ENCODE results near the gene RARA.

Gene RARA

GRCh38 chr17:40358323-40359038 is 49.5 kb downstream of the RARA start (continued):
- no peak for TF ChIP-seq ZNF18 (tag by site-specific recombination; IDR thresholded peaks at IDR 0.05)
- TF ChIP-seq GLIS1 (tag by site-specific recombination; IDR thresholded peaks at IDR 0.05): peak; percentile 63
- no peak for TF ChIP-seq KLF17 (tag by site-specific recombination; IDR thresholded peaks at IDR 0.05)
- TF ChIP-seq AEBP2 (tag by site-specific recombination; IDR thresholded peaks at IDR 0.05; ENCODE audit: borderline replicate concordance): no peak
- no peak for TF ChIP-seq ZNF518A (tag by site-specific recombination; conservative IDR thresholded peaks at IDR 0.05; ENCODE audit: low read depth)
- TF ChIP-seq ZNF140 (tag by site-specific recombination; IDR thresholded peaks at IDR 0.05): no peak
- TF ChIP-seq ZNF335 (tag by site-specific recombination; conservative IDR thresholded peaks at IDR 0.05): no peak; the same call in 1 of the 2 replicates
- no peak for TF ChIP-seq ZNF610 (tag by site-specific recombination; IDR thresholded peaks at IDR 0.05; ENCODE audit: borderline replicate concordance)
- TF ChIP-seq EGR2 (tag by site-specific recombination; IDR thresholded peaks at IDR 0.05; ENCODE audit: low read depth): no peak
- no peak; the same call in 1 of the 2 replicates for TF ChIP-seq ZSCAN30 (tag by site-specific recombination; IDR thresholded peaks at IDR 0.05)
- no peak for TF ChIP-seq ZNF571 (tag by site-specific recombination; IDR thresholded peaks at IDR 0.05)
- TF ChIP-seq ZNF146 (tag by site-specific recombination; IDR thresholded peaks at IDR 0.05): no peak
- no peak for TF ChIP-seq ZBTB11 (tag by site-specific recombination; conservative IDR thresholded peaks at IDR 0.05; ENCODE audit: low read depth)
- no peak for TF ChIP-seq ZNF548 (tag by site-specific recombination; IDR thresholded peaks at IDR 0.05)
- TF ChIP-seq ZBTB17 (tag by site-specific recombination; IDR thresholded peaks at IDR 0.05): peak; percentile 84
- TF ChIP-seq SP7 (tag by site-specific recombination; IDR thresholded peaks at IDR 0.05): no peak; the same call in 1 of the 2 replicates
- no peak for TF ChIP-seq REST (tag by site-specific recombination; IDR thresholded peaks at IDR 0.05)
- no peak for TF ChIP-seq ZNF416 (tag by site-specific recombination; IDR thresholded peaks at IDR 0.05)
- no peak for TF ChIP-seq ELK4 (IDR thresholded peaks at IDR 0.05; ENCODE audit: borderline replicate concordance, low read depth, low read length)
- TF ChIP-seq ZNF624 (tag by site-specific recombination; IDR thresholded peaks at IDR 0.05): no peak
- no peak for TF ChIP-seq ZNF274 (IDR thresholded peaks at IDR 0.05; ENCODE audit: low read length)
- TF ChIP-seq ZNF274 (tag by site-specific recombination; IDR thresholded peaks at IDR 0.05; ENCODE audit: borderline replicate concordance): no peak
